DOHH2 (cell line): ENCODE measurements around the gene TUBB4A.

Experiments
- EZH2phosphoT487 ChIP-seq: fragments of 200-600 bp; sonication (generic); IDR thresholded peaks from 2 replicates; pipeline ENCODE4 v1.6.1; 2017; ENCODE audit warnings: borderline replicate concordance, mild to moderate bottlenecking, antibody characterized with exemption, low read length, moderate library complexity, mixed read lengths
- TF ChIP-seq, protein P1 (sequence below): fragments of 200-600 bp; sonication (generic); IDR thresholded peaks from one replicate; pipeline ENCODE4 v1.5.1; 2014; ENCODE audit warnings: antibody characterized with exemption, mild to moderate bottlenecking, low read depth, low read length; ENCODE audit not compliant: poor library complexity, severe bottlenecking

DNA sequence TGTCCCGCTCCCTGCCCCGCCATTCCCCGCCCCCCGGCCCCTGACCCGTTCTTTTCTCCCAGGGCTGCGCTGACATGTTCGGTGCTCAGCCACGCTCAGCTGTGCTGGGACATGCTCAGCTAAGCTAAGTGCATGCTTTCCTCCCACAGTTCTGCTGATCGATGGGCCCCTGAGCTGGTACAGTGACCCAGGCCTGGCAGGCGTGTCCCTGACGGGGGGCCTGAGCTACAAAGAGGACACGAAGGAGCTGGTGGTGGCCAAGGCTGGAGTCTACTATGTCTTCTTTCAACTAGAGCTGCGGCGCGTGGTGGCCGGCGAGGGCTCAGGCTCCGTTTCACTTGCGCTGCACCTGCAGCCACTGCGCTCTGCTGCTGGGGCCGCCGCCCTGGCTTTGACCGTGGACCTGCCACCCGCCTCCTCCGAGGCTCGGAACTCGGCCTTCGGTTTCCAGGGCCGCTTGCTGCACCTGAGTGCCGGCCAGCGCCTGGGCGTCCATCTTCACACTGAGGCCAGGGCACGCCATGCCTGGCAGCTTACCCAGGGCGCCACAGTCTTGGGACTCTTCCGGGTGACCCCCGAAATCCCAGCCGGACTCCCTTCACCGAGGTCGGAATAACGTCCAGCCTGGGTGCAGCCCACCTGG, 32.5 kb upstream of the TUBB4A start:
- TF ChIP-seq, protein P1, sequence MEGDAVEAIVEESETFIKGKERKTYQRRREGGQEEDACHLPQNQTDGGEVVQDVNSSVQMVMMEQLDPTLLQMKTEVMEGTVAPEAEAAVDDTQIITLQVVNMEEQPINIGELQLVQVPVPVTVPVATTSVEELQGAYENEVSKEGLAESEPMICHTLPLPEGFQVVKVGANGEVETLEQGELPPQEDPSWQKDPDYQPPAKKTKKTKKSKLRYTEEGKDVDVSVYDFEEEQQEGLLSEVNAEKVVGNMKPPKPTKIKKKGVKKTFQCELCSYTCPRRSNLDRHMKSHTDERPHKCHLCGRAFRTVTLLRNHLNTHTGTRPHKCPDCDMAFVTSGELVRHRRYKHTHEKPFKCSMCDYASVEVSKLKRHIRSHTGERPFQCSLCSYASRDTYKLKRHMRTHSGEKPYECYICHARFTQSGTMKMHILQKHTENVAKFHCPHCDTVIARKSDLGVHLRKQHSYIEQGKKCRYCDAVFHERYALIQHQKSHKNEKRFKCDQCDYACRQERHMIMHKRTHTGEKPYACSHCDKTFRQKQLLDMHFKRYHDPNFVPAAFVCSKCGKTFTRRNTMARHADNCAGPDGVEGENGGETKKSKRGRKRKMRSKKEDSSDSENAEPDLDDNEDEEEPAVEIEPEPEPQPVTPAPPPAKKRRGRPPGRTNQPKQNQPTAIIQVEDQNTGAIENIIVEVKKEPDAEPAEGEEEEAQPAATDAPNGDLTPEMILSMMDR, result no peak
- no peak for TF ChIP-seq EZH2phosphoT487
